Tibial nerve (tissue), 4 donors: Measurements from ENCODE around the gene MBOAT1. TPM values are rescaled to one million over a fixed set of nuclear protein-coding genes. Genes with fewer than 3 reads are reported as not detected.

Experiments
- DNase-seq, 2 donors: peaks; one replicate each; pipeline ENCODE4 v3.0.0-alpha.2; 2019; ENCODE audit warnings: low spot score in 2 of 2
- H3K27ac ChIP-seq, 4 donors: fragments of 200-600 bp; sonication (generic) in 3 of 4; one replicate each; pipeline ENCODE4 v1.5.1; 2017 to 2019; ENCODE audit warnings: mild to moderate bottlenecking in 1 of 4
- H3K27me3 ChIP-seq, 2 donors: fragments of 200-600 bp; sonication (generic) in 1 of 2; one replicate each; pipeline versions ENCODE4 v1.5.1 to v1.6.0; 2017 to 2019
- H3K36me3 ChIP-seq, 3 donors: fragments of 200-600 bp; sonication (generic); one replicate each; pipeline ENCODE4 v1.5.1; 2018 to 2019
- H3K4me1 ChIP-seq, 4 donors: fragments of 200-600 bp; sonication (generic) in 3 of 4; one replicate each; pipeline ENCODE4 v1.5.1; 2017 to 2019
- H3K4me3 ChIP-seq, 4 donors: fragments of 200-600 bp; sonication (generic) in 3 of 4; one replicate each; pipeline ENCODE4 v1.5.1; 2017 to 2019; ENCODE audit warnings: mild to moderate bottlenecking in 1 of 4, moderate library complexity in 1 of 4
- H3K9me3 ChIP-seq, 4 donors: fragments of 200-600 bp; sonication (generic) in 3 of 4; one replicate each; pipeline ENCODE4 v1.5.1; 2017 to 2019
- CTCF ChIP-seq, 5 experiments: fragments of 200-600 bp in 3 of 5; fragments of 450-650 bp in 2 of 5; sonication (generic) in 3 of 5; IDR thresholded peaks; one replicate each; pipeline ENCODE4 v1.5.1; 2016 to 2019; ENCODE audit warnings: antibody characterized with exemption in 5 of 5, mild to moderate bottlenecking in 3 of 5, moderate library complexity in 2 of 5
- EP300 ChIP-seq, 2 donors: sonication (generic); formaldehyde crosslinking; IDR thresholded peaks; one replicate each; pipeline ENCODE4 v1.6.1; 2017; ENCODE audit warnings: antibody characterized with exemption in 2 of 2, mild to moderate bottlenecking in 1 of 2
- POLR2A ChIP-seq, 2 donors: fragments of 450-650 bp; IDR thresholded peaks; one replicate each; pipeline ENCODE4 v1.6.1; 2017; ENCODE audit warnings: antibody characterized with exemption in 2 of 2, mild to moderate bottlenecking in 2 of 2, moderate library complexity in 2 of 2
- WGBS, 2 donors: methylation state at CpG; one replicate each; pipeline ENCODE4 v1.1.5; 2018; 5-methylcytosine and 5-hydroxymethylcytosine counted together
- total RNA-seq, 4 donors: library from RNA; depleted of rRNA; stranded (reverse); fragments of >200 nt; gene quantifications; one replicate each; pipeline ENCODE4 v1.1.0, GENCODE V29; 2016

MBOAT1 gene
- total RNA-seq, 4 donors from 2014 or later = 12.3 to 25.6 (median 19.2) TPM

- Histone ChIP-seq H3K27me3 (no peaks in the 10 kb centered on the region), H3K36me3 (no peaks in the 10 kb centered on the region), H3K4me3 (no peak overlapping the region), H3K9me3 (no peaks in the 10 kb centered on the region), H3K27ac (no peak overlapping the region), H3K4me1 (peaks cover 0 to 17% (median 13%) of the 10 kb centered on the region in 4 donors)
- TF ChIP-seq CTCF (IDR thresholded peaks at IDR 0.05) (no peak), POLR2A (IDR thresholded peaks at IDR 0.05) (no peak), EP300 (IDR thresholded peaks at IDR 0.05) (no peak)
- WGBS, 2 donors = 63 to 77% methylated on average over 3 of the region's 3 CpGs
- no peak for DNase-seq
These were observed 9.2 kb upstream of the MBOAT1 start for GRCh38 chr6:20221421-20221820.

GRCh38 chr6:20220359-20220758 is 8.1 kb upstream of the MBOAT1 start:
- WGBS, 2 donors = 76 to 79% methylated on average over 3 of the region's 3 CpGs

GRCh38 chr6:20217891-20218290 is 5.6 kb upstream of the MBOAT1 start:
- H3K36me3 ChIP-seq = no peaks in the 10 kb centered on the region
- H3K27me3 ChIP-seq = no peaks in the 10 kb centered on the region
- peak overlapping the region in 2 of 4 donors; percentile 57 to 75 for H3K27ac ChIP-seq
- H3K4me1 ChIP-seq = peaks cover 0 to 27% (median 23%) of the 10 kb centered on the region in 4 donors
- H3K4me3 ChIP-seq = no peak overlapping the region
- TF ChIP-seq EP300 (IDR thresholded peaks at IDR 0.05) (peak; percentile 14 to 61), CTCF (IDR thresholded peaks at IDR 0.05) (no peak)
- DNase-seq = peak in 1 of 2 donors; percentile 31
- H3K9me3 ChIP-seq = no peaks in the 10 kb centered on the region
- WGBS, 2 donors = 30 to 32% methylated on average over 2 of the region's 2 CpGs

More at GRCh38 chr6:20220359-20220758, 8.1 kb upstream of the MBOAT1 start:
- H3K4me1 ChIP-seq = peaks cover 0 to 18% (median 14%) of the 10 kb centered on the region in 4 donors
- no peak overlapping the region for H3K4me3 ChIP-seq
- no peaks in the 10 kb centered on the region for H3K36me3 ChIP-seq
- no peak for DNase-seq
- no peaks in the 10 kb centered on the region for H3K27me3 ChIP-seq
- no peak overlapping the region for H3K27ac ChIP-seq
- no peak for TF ChIP-seq CTCF (IDR thresholded peaks at IDR 0.05)
- TF ChIP-seq POLR2A (IDR thresholded peaks at IDR 0.05) = no peak
- TF ChIP-seq EP300 (IDR thresholded peaks at IDR 0.05) = no peak
- no peaks in the 10 kb centered on the region for H3K9me3 ChIP-seq

- Histone ChIP-seq H3K4me1 (peaks cover 0 to 28% (median 23%) of the 10 kb centered on the region in 4 donors), H3K36me3 (no peaks in the 10 kb centered on the region), H3K27ac (peak overlapping the region in 2 of 4 donors; percentile 57 to 75), H3K27me3 (no peaks in the 10 kb centered on the region), H3K9me3 (no peaks in the 10 kb centered on the region), H3K4me3 (no peak overlapping the region)
- DNase-seq = peak in 1 of 2 donors; percentile 33
- no peak for TF ChIP-seq POLR2A (IDR thresholded peaks at IDR 0.05)
- no peak for TF ChIP-seq CTCF (IDR thresholded peaks at IDR 0.05)
- TF ChIP-seq EP300 (IDR thresholded peaks at IDR 0.05) = no peak
- 25 to 27% methylated on average over 5 of the region's 5 CpGs for whole genome bisulfite sequencing, 2 donors
These were observed 5.1 kb upstream of the MBOAT1 start for GRCh38 chr6:20217324-20217855.

GRCh38 chr6:20215310-20215709 is 3.0 kb upstream of the MBOAT1 start:
- no peaks in the 10 kb centered on the region for H3K27me3 ChIP-seq
- no peaks in the 10 kb centered on the region for H3K36me3 ChIP-seq
- no peak overlapping the region for H3K27ac ChIP-seq
- no peak overlapping the region for H3K4me3 ChIP-seq
- TF ChIP-seq CTCF (IDR thresholded peaks at IDR 0.05) = no peak
- TF ChIP-seq POLR2A (IDR thresholded peaks at IDR 0.05) = no peak
- no peak for TF ChIP-seq EP300 (IDR thresholded peaks at IDR 0.05)
- no peak for DNase-seq
- H3K4me1 ChIP-seq = peaks cover 0 to 38% (median 29%) of the 10 kb centered on the region in 4 donors
- no peaks in the 10 kb centered on the region for H3K9me3 ChIP-seq
